Adrenal gland (tissue), 12 donors: ENCODE data around the gene RPS25. TPM values are rescaled to one million over a fixed set of nuclear protein-coding genes. Genes with fewer than 3 reads are reported as not detected.
A peak's percentile ranks its signal among the peaks of the same experiment; 100 is the strongest.

Experiments used
- DNase-seq, 7 donors: peaks; one replicate each; pipeline ENCODE4 v3.0.0-alpha.2; 2019 to 2020
- H3K27ac ChIP-seq, 5 donors: fragments of 200-600 bp; sonication (generic) in 4 of 5; 1 replicate in 3 of 5; 2 replicates in 2 of 5; pipeline versions ENCODE4 v1.5.1 to v1.8.0; 2016 to 2020; ENCODE audit warnings: mild to moderate bottlenecking in 1 of 5
- H3K27me3 ChIP-seq: fragments of 200-600 bp; 2 replicates; pipeline ENCODE4 v1.8.0; 2021
- H3K36me3 ChIP-seq, 2 donors: fragments of 200-600 bp; replicated peaks in 1 of 2; 1 replicate in 1 of 2; 2 replicates in 1 of 2; pipeline versions ENCODE4 v1.5.1 to v1.8.0; 2018 to 2022
- H3K4me1 ChIP-seq, 2 donors: fragments of 200-600 bp; replicated peaks in 1 of 2; 1 replicate in 1 of 2; 2 replicates in 1 of 2; pipeline versions ENCODE4 v1.5.1 to v1.8.0; 2018 to 2021
- H3K4me3 ChIP-seq, 4 donors: fragments of 200-600 bp; sonication (generic) in 3 of 4; one replicate each; pipeline ENCODE4 v1.5.1; 2016 to 2018
- H3K9me3 ChIP-seq, 3 donors: fragments of 200-600 bp; sonication (generic) in 1 of 3; replicated peaks in 1 of 3; 1 replicate in 2 of 3; 2 replicates in 1 of 3; pipeline versions ENCODE4 v1.5.1 to v1.8.0; 2016 to 2021
- CTCF ChIP-seq, 6 experiments: fragments of 450-650 bp in 4 of 6; fragments of 200-600 bp in 2 of 6; sonication (generic) in 1 of 6; IDR thresholded peaks; 1 replicate in 5 of 6; 2 replicates in 1 of 6; pipeline versions ENCODE4 v1.5.1 to v1.8.0; 2016 to 2021; ENCODE audit warnings: antibody characterized with exemption in 6 of 6, mild to moderate bottlenecking in 2 of 6, moderate library complexity in 1 of 6
- POLR2A ChIP-seq, 2 donors: fragments of 450-650 bp; IDR thresholded peaks; one replicate each; pipeline ENCODE4 v1.6.1; 2017; ENCODE audit warnings: antibody characterized with exemption in 2 of 2, mild to moderate bottlenecking in 2 of 2, moderate library complexity in 1 of 2
- WGBS, 4 donors: extraction: QIAGEN DNeasy Blood & Tissue Kit in 2 of 4; methylation state at CpG; one replicate each; pipeline versions ENCODE4 v1.1.5 to v1.1.7; 2013 to 2017; 5-methylcytosine and 5-hydroxymethylcytosine counted together
- intact Hi-C, 2 donors: fragments of 100-400 bp; cut with DNase I; formaldehyde crosslinking; loops; one replicate each; pipeline versions ENCODE4 v1.14.1 to v1.15.0; 2022 to 2023
- polyA plus RNA-seq, 3 donors: library from polyadenylated mRNA; stranded (reverse); fragments of 200-250 nt in 2 of 3; fragments of 350-450 nt in 1 of 3; fragmentation: Illumina TruSeq in 1 of 3; extraction: RNeasy Lipid Tissue Mini Kit (QIAGEN cat#74804) in 1 of 3; gene quantifications; one replicate each; pipeline ENCODE4 v1.2.3, GENCODE V29; 2013 to 2014
- total RNA-seq, 9 donors: library from RNA; depleted of rRNA in 4 of 9; stranded (reverse); fragments of >200 nt in 4 of 9; fragments of 120-200 nt in 1 of 9; fragmentation: NEBNext Ultra II Directional in 1 of 9; extraction: Animal tissue kit (Norgen Biotek cat#: 25700) in 1 of 9; gene quantifications; one replicate each; pipeline versions ENCODE4 v1.1.0 to v1.2.4, GENCODE V29; 2013 to 2023
- donor health status: healthy with polysubstance abuse.
- donor health status: Bipolar disorder and iron deficiency.
- donor health status: DM: yes; HTN: yes; CAD: no.
- donor health status: DM: no; HTN: no; CAD: no.
- donor health status: DM: no; HTN: no; CAD: no.
- donor health status: DM: yes; HTN: yes; CAD: no.

RPS25 gene
- total and polyA plus RNA-seq, 12 donors: 935 to 1,825 (median 1,091) TPM

GRCh38 chr11:119031912-119032280, 13.8 kb upstream of the RPS25 start:
- no peak overlapping the region for H3K27ac ChIP-seq
- H3K4me3 ChIP-seq: no peak overlapping the region
- peaks cover 0 to 2% of the 10 kb centered on the region in 2 donors for H3K36me3 ChIP-seq
- WGBS, 4 donors: 69 to 80% (median 74%) methylated on average over 7 to 9 of the region's 9 CpGs
- peaks cover 5 to 20% of the 10 kb centered on the region in 2 donors for H3K4me1 ChIP-seq
- no peak for DNase-seq
- intact Hi-C loops: no loop called here
- H3K27me3 ChIP-seq: no peaks in the 10 kb centered on the region
- no peaks in the 10 kb centered on the region for H3K9me3 ChIP-seq
- TF ChIP-seq POLR2A (IDR thresholded peaks at IDR 0.05) (no peak), CTCF (IDR thresholded peaks at IDR 0.05) (no peak)

- Histone ChIP-seq H3K4me3 (peak within 1 kb of the TSS; percentile 56 to 72 (median 64)), H3K27me3 (no peaks in the 10 kb centered on the region), H3K36me3 (peaks cover 0 to 6% of the 10 kb centered on the region in 2 donors), H3K9me3 (no peaks in the 10 kb centered on the region), H3K27ac (peak within 1 kb of the TSS in 4 of 5 donors; percentile 29 to 79 (median 49)), H3K4me1 (peaks cover 5 to 20% of the 10 kb centered on the region in 2 donors)
- intact Hi-C loops: no loop called here
- WGBS, 4 donors: 0 to 2% (median 1%) methylated on average over 30 to 67 of the region's 67 CpGs
- DNase-seq: peak; percentile 98 to 99 (median 99)
- TF ChIP-seq POLR2A (IDR thresholded peaks at IDR 0.05): peak; percentile 19 to 55
- peak in 3 of 6 experiments; percentile 79 to 95 (median 92) for TF ChIP-seq CTCF (IDR thresholded peaks at IDR 0.05)
Measured at GRCh38 chr11:119030329-119031047, 12.3 kb upstream of the RPS25 start, which contains the start of gene SLC37A4. SLC37A4 (minus strand) TSS chr11:119030877.

GRCh38 chr11:119030029-119030328, 11.8 kb upstream of the RPS25 start:
- intact Hi-C loops: no loop called here
- WGBS, 4 donors: 4 to 10% (median 8%) methylated on average over 5 to 13 of the region's 13 CpGs
- peak overlapping the region in 2 of 5 donors; percentile 63 to 79 for H3K27ac ChIP-seq
- DNase-seq: no peak
- H3K27me3 ChIP-seq: no peaks in the 10 kb centered on the region
- H3K9me3 ChIP-seq: no peaks in the 10 kb centered on the region
- TF ChIP-seq CTCF (IDR thresholded peaks at IDR 0.05) (no peak), POLR2A (IDR thresholded peaks at IDR 0.05) (no peak)
- H3K4me3 ChIP-seq: peak overlapping the region; percentile 56 to 72 (median 64)
- H3K4me1 ChIP-seq: peaks cover 5 to 20% of the 10 kb centered on the region in 2 donors
- H3K36me3 ChIP-seq: peaks cover 0 to 11% of the 10 kb centered on the region in 2 donors

GRCh38 chr11:119029340-119030028, 11.3 kb upstream of the RPS25 start:
- peak overlapping the region in 2 of 5 donors; percentile 52 to 79 for H3K27ac ChIP-seq
- intact Hi-C loops: no loop called here
- no peaks in the 10 kb centered on the region for H3K27me3 ChIP-seq
- peak in 2 of 7 donors; percentile 22 to 30 for DNase-seq
- 65 to 73% (median 68%) methylated on average over 10 of the region's 10 CpGs for WGBS, 4 donors
- TF ChIP-seq POLR2A (IDR thresholded peaks at IDR 0.05): no peak
- no peak for TF ChIP-seq CTCF (IDR thresholded peaks at IDR 0.05)
- H3K4me1 ChIP-seq: peaks cover 5 to 20% of the 10 kb centered on the region in 2 donors
- H3K36me3 ChIP-seq: peaks cover 0 to 15% of the 10 kb centered on the region in 2 donors
- H3K9me3 ChIP-seq: no peaks in the 10 kb centered on the region
- H3K4me3 ChIP-seq: peak overlapping the region in 1 of 4 donors; percentile 58
